ENCODE results near the gene GPRASP2. TPM values are rescaled to one million over a fixed set of nuclear protein-coding genes. Genes with fewer than 3 reads are reported as not detected.

GPRASP2 gene
- total and polyA plus RNA-seq, 2 experiments from 2014 or later, result 8.4 to 16.4 TPM

DNA sequence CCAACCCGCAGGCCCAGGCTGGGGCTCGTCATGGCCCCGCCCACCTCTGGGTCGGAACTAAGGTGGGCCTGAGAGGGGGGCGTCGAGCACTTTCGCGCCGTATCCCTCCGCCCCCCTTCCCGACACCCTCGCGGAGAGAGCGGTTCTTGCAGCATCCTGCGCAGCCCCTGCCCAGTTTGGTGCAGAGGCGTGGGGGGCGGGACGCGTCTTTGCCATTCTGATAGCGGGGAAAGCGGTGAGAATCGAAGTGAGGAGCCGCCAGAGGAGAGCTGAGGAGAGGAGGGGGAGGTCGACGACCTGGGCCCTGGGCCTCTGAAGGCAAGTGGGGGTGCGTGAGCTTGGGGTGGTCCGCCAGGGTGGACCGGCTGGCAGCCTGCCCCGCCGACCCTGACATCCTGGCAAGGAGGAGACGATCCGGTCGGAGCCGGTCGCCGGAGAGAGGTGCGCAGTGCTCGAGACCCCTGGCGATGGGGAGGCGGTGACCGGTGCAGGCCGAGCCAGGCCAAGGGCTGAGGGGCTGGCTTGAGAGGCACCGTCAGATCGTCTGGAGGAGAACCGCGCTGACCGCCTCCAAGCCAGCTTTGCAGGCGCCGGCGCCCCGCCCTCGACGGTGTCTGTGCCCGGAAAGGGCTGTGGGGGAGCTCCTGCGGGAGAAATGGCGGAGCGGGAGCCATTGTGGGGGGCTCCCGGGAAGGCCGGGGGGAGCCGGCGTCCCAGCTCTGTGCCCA, 33.8 kb downstream of the GPRASP2 start:
- in situ Hi-C loops (cut with MboI), result no loop called here
- Histone ChIP-seq H2AFZ (peak overlapping the region; percentile 88), H3K9ac (peak overlapping the region; percentile 67), H3K9me3 (ENCODE audit: low read depth) (no peaks in the 10 kb centered on the region), H3K27ac (no peak overlapping the region), H3K36me3 (ENCODE audit: low read depth) (no peaks in the 10 kb centered on the region), H3K4me2 (ENCODE audit: unreplicated experiment) (peak overlapping the region; percentile 48), H3K4me3 (peak overlapping the region; percentile 70), H3K79me2 (ENCODE audit: insufficient read depth) (no peaks in the 10 kb centered on the region), H4K20me1 (ENCODE audit: insufficient read depth) (no peaks in the 10 kb centered on the region), H3F3A (ENCODE audit: insufficient read depth) (no peaks in the 10 kb centered on the region), H3K27me3 (replicated peaks; ENCODE audit: insufficient read depth) (no peaks in the 10 kb centered on the region), H3K4me1 (ENCODE audit: insufficient read depth) (no peaks in the 10 kb centered on the region), H3K9me2 (ENCODE audit: insufficient read depth) (no peaks in the 10 kb centered on the region)
- TF ChIP-seq EZH2 (IDR thresholded peaks at IDR 0.05; ENCODE audit: insufficient read depth, poor library complexity, severe bottlenecking), result no peak
- no peak for TF ChIP-seq EZH2phosphoT487 (IDR thresholded peaks at IDR 0.05; ENCODE audit: insufficient read depth, low read depth)
- peak; percentile 67 for DNase-seq
- WGBS, 2 experiments (ENCODE audit: low coverage in 1 of 2, low lambda C conversion rate in 2 of 2, missing lambda C conversion rate in 2 of 2), result 1 to 2% methylated on average over 11 to 25 of the region's 61 CpGs

DNA sequence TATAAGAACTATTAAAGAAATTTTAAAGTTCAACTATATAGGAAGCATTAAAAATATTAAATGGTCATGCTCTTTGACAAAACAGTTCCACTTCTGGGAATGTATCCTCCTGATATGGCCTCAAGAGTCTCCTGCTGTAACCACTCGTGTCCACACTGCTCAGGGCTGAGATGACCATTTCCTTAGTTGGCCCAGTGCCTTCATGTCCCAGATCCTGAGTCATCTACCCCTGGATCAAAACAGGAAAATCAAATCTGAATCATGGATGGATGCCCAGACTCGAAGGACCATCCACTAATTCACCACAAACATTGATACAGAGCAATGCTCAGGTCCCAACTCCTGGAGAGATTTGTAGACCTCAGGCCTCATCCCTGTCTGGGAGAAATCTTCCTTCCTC, 53.0 kb downstream of the GPRASP2 start:
- no peak overlapping the region for H3K4me3 ChIP-seq
- H2AFZ ChIP-seq, result no peak overlapping the region
- H4K20me1 ChIP-seq (ENCODE audit: insufficient read depth), result no peaks in the 10 kb centered on the region
- H3K9ac ChIP-seq, result no peak overlapping the region
- H3F3A ChIP-seq (ENCODE audit: insufficient read depth), result no peaks in the 10 kb centered on the region
- WGBS, 2 experiments (ENCODE audit: low coverage in 1 of 2, low lambda C conversion rate in 2 of 2, missing lambda C conversion rate in 2 of 2), result 0 to 4% methylated on average over 1 to 2 of the region's 2 CpGs
- H3K36me3 ChIP-seq (ENCODE audit: low read depth), result no peaks in the 10 kb centered on the region
- H3K27me3 ChIP-seq (replicated peaks; ENCODE audit: insufficient read depth), result no peaks in the 10 kb centered on the region
- H3K79me2 ChIP-seq (ENCODE audit: insufficient read depth), result peaks cover 11% of the 10 kb centered on the region
- in situ Hi-C loops (cut with MboI), result no loop called here
- H3K4me2 ChIP-seq (ENCODE audit: unreplicated experiment), result no peak overlapping the region
- TF ChIP-seq EZH2 (IDR thresholded peaks at IDR 0.05; ENCODE audit: insufficient read depth, poor library complexity, severe bottlenecking) (no peak), EZH2phosphoT487 (IDR thresholded peaks at IDR 0.05; ENCODE audit: insufficient read depth, low read depth) (no peak)
- H3K9me3 ChIP-seq (ENCODE audit: low read depth), result no peaks in the 10 kb centered on the region
- DNase-seq, result peak; percentile 69
- H3K4me1 ChIP-seq (ENCODE audit: insufficient read depth), result peaks cover 20% of the 10 kb centered on the region
- H3K9me2 ChIP-seq (ENCODE audit: insufficient read depth), result no peaks in the 10 kb centered on the region
- H3K27ac ChIP-seq, result peak overlapping the region; percentile 45

DNA sequence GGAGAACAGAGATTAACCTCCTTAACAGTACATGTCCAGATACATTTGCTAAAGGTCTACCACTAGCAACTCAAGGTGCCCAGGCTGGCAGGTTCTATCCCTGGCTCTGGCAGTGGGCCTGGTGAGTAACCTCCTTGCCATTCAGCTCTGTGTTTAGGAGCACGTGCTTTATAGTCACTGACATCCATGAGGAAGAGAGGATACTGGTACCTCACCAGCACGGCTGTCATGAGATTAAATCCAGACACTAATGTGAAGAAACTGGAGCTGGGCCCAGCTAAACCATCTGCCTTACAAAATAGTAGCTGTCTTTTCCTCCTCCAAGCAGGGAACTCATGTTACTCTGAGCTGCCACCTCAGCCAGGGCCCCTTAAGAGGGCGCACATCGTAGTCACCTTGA, 53.6 kb downstream of the GPRASP2 start:
- H3K36me3 ChIP-seq (ENCODE audit: low read depth), result no peaks in the 10 kb centered on the region
- H3F3A ChIP-seq (ENCODE audit: insufficient read depth), result no peaks in the 10 kb centered on the region
- H2AFZ ChIP-seq, result no peak overlapping the region
- 14 to 27% methylated on average over 3 to 4 of the region's 4 CpGs for WGBS, 2 experiments (ENCODE audit: low coverage in 1 of 2, low lambda C conversion rate in 2 of 2, missing lambda C conversion rate in 2 of 2)
- DNase-seq, result peak; percentile 74
- no peak overlapping the region for H3K4me2 ChIP-seq (ENCODE audit: unreplicated experiment)
- H3K79me2 ChIP-seq (ENCODE audit: insufficient read depth), result peaks cover 17% of the 10 kb centered on the region
- no peak overlapping the region for H3K4me3 ChIP-seq
- no peaks in the 10 kb centered on the region for H3K9me3 ChIP-seq (ENCODE audit: low read depth)
- no peaks in the 10 kb centered on the region for H4K20me1 ChIP-seq (ENCODE audit: insufficient read depth)
- TF ChIP-seq EZH2 (IDR thresholded peaks at IDR 0.05; ENCODE audit: insufficient read depth, poor library complexity, severe bottlenecking) (no peak), EZH2phosphoT487 (IDR thresholded peaks at IDR 0.05; ENCODE audit: insufficient read depth, low read depth) (no peak)
- H3K27me3 ChIP-seq (replicated peaks; ENCODE audit: insufficient read depth), result no peaks in the 10 kb centered on the region
- H3K9me2 ChIP-seq (ENCODE audit: insufficient read depth), result no peaks in the 10 kb centered on the region
- H3K4me1 ChIP-seq (ENCODE audit: insufficient read depth), result peaks cover 20% of the 10 kb centered on the region
- peak overlapping the region; percentile 45 for H3K27ac ChIP-seq
- H3K9ac ChIP-seq, result no peak overlapping the region
- in situ Hi-C loops (cut with MboI), result no loop called here

DNA sequence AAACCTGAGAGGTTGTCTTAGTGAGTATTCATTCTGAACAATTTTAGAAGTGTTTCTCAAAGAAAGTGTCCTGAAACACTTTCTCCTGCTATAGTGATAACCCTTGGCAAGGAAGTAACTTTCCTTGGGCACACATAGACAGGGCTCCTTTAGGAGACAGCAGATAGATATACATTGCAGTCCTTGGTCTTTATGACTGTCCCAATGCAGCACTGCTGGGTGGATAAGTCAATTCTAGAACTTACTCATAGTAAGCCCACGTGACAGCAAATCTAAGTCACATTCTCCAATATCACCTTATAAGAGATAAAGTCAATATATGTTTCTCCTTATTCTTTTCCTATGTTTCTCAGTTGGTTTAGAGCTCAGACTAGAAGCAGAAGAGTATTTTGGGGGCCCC, 55.0 kb downstream of the GPRASP2 start:
- DNase-seq, result no peak
- 88 to 100% methylated on average over 1 of the region's 1 CpG for WGBS, 2 experiments (ENCODE audit: low coverage in 1 of 2, low lambda C conversion rate in 2 of 2, missing lambda C conversion rate in 2 of 2)
- Histone ChIP-seq H3K4me1 (ENCODE audit: insufficient read depth) (peaks cover 20% of the 10 kb centered on the region), H3K4me2 (ENCODE audit: unreplicated experiment) (no peak overlapping the region), H2AFZ (no peak overlapping the region), H3K36me3 (ENCODE audit: low read depth) (no peaks in the 10 kb centered on the region), H3K27ac (no peak overlapping the region), H3K9ac (no peak overlapping the region), H3K9me3 (ENCODE audit: low read depth) (no peaks in the 10 kb centered on the region), H3K4me3 (no peak overlapping the region), H4K20me1 (ENCODE audit: insufficient read depth) (no peaks in the 10 kb centered on the region), H3K27me3 (replicated peaks; ENCODE audit: insufficient read depth) (no peaks in the 10 kb centered on the region), H3K9me2 (ENCODE audit: insufficient read depth) (no peaks in the 10 kb centered on the region), H3K79me2 (ENCODE audit: insufficient read depth) (peaks cover 21% of the 10 kb centered on the region), H3F3A (ENCODE audit: insufficient read depth) (no peaks in the 10 kb centered on the region)
- TF ChIP-seq EZH2phosphoT487 (IDR thresholded peaks at IDR 0.05; ENCODE audit: insufficient read depth, low read depth) (no peak), EZH2 (IDR thresholded peaks at IDR 0.05; ENCODE audit: insufficient read depth, poor library complexity, severe bottlenecking) (no peak)
- in situ Hi-C loops (cut with MboI), result no loop called here

Small RNA genes within 50 kb of the gene (small RNA-seq; reads per million reads assigned to genes)
- gene RNU6-589P (ENCODE audit: low read depth, low replicate concordance), result not detected

Other genes starting within 250 kb of the GPRASP2 start
- not detected in 2 replicates for gene TCP11X2, start 240.6 kb upstream of the GPRASP2 start, total RNA-seq (2014; rRNA removed; shearing (Covaris generic))
- not detected in 2 replicates for gene TCP11X2, start 240.6 kb upstream of the GPRASP2 start, polyA plus RNA-seq (2016; fragmentation: Nextera tagmentation; extraction: Ambion mirVana)
- gene TMSB15A, start 195.7 kb upstream of the GPRASP2 start, total RNA-seq (2014; rRNA removed; shearing (Covaris generic)), result 1.0 and 1.4 TPM in 2 replicates
- 2.8 and 3.0 TPM in 2 replicates for gene TMSB15A, start 195.7 kb upstream of the GPRASP2 start, polyA plus RNA-seq (2016; fragmentation: Nextera tagmentation; extraction: Ambion mirVana)
- 13.9 and 17.6 TPM in 2 replicates for gene ARMCX5, start 112.9 kb upstream of the GPRASP2 start, total RNA-seq (2014; rRNA removed; shearing (Covaris generic))
- gene ARMCX5, start 112.9 kb upstream of the GPRASP2 start, polyA plus RNA-seq (2016; fragmentation: Nextera tagmentation; extraction: Ambion mirVana), result 6.4 and 7.9 TPM in 2 replicates
- 0.38 and 0.54 TPM in 2 replicates for gene GPRASP1, start 61.0 kb upstream of the GPRASP2 start, total RNA-seq (2014; rRNA removed; shearing (Covaris generic))
- gene GPRASP1, start 61.0 kb upstream of the GPRASP2 start, polyA plus RNA-seq (2016; fragmentation: Nextera tagmentation; extraction: Ambion mirVana), result 0.45 and 0.57 TPM in 2 replicates
- gene GPRASP3, start 8.3 kb downstream of the GPRASP2 start, total RNA-seq (2014; rRNA removed; shearing (Covaris generic)), result 0.89 and 1.5 TPM in 2 replicates
- gene GPRASP3, start 8.3 kb downstream of the GPRASP2 start, polyA plus RNA-seq (2016; fragmentation: Nextera tagmentation; extraction: Ambion mirVana), result 2.6 and 2.7 TPM in 2 replicates
- gene RAB40AL, start 224.8 kb downstream of the GPRASP2 start, total RNA-seq (2014; rRNA removed; shearing (Covaris generic)), result 0.32 TPM in 1 of 2 replicates, not detected in the other
- gene RAB40AL, start 224.8 kb downstream of the GPRASP2 start, polyA plus RNA-seq (2016; fragmentation: Nextera tagmentation; extraction: Ambion mirVana), result 0.25 TPM in 1 of 2 replicates, not detected in the other